SH-SY5Y (cell line): Measurements from ENCODE around the gene HOXA3.

Experiments
- GATA2 ChIP-seq: IDR thresholded peaks from 2 replicates; pipeline ENCODE4 v1.6.1; 2011; ENCODE audit warnings: mild to moderate bottlenecking, low read depth, low read length
- GATA3 ChIP-seq: IDR thresholded peaks from 2 replicates; pipeline ENCODE4 v1.6.1; 2011; ENCODE audit warnings: low read depth, mild to moderate bottlenecking, low read length, moderate library complexity

DNA sequence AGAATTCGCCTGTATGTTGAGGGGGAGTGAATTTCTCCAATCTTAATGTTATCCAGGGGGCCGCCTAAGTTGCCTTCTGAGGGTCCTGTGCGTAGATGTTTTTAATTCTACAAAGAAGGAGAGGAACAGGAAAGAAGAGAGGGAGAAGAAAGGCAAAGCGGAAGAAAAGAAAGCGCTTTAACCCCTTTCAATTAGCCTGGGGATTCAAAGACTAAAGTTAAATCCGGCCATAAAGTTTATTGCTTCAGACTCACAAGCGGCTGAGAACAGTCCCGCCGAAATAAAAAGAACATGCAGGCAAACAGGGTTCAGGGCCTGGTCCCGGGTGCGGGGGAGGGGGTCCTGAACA is 13.4 kb downstream of the HOXA3 start:
- TF ChIP-seq GATA2: no peak
- no peak for TF ChIP-seq GATA3
